KG1 (cell line): ENCODE results near the gene PIGC.

Experiments used
- DNase-seq: peaks from one replicate; lab custom pipeline; 2025; lab: John Stamatoyannopoulos, UW

PIGC gene

GRCh38 chr1:172443666-172444453 is at the start of gene PIGC:
PIGC (minus strand) TSS chr1:172444069; CDS start chr1:172442622, 1,447 bp downstream.
- peak; percentile 73 for DNase-seq

GRCh38 chr1:172492421-172492820 is 48.6 kb upstream of the PIGC start:
- DNase-seq = no peak

GRCh38 chr1:172489847-172490246 is 46.0 kb upstream of the PIGC start:
- no peak for DNase-seq

GRCh38 chr1:172488393-172488792 is 44.5 kb upstream of the PIGC start:
- no peak for DNase-seq

- DNase-seq = no peak
Measured at GRCh38 chr1:172487550-172487949, 43.7 kb upstream of the PIGC start.

- no peak for DNase-seq
Measured at GRCh38 chr1:172486805-172487454, 43.1 kb upstream of the PIGC start.

GRCh38 chr1:172485626-172486025 is 41.8 kb upstream of the PIGC start:
- no peak for DNase-seq

- no peak for DNase-seq
Measured at GRCh38 chr1:172484252-172484651, 40.4 kb upstream of the PIGC start.

- DNase-seq = no peak
Measured at GRCh38 chr1:172483448-172483847, 39.6 kb upstream of the PIGC start.

- DNase-seq = no peak
Measured at GRCh38 chr1:172482044-172482443, 38.2 kb upstream of the PIGC start.

- no peak for DNase-seq
Measured at GRCh38 chr1:172480431-172480830, 36.6 kb upstream of the PIGC start.

- DNase-seq = no peak
Measured at GRCh38 chr1:172478485-172478884, 34.6 kb upstream of the PIGC start.

- no peak for DNase-seq
Measured at GRCh38 chr1:172477741-172478140, 33.9 kb upstream of the PIGC start.

GRCh38 chr1:172477216-172477615 is 33.3 kb upstream of the PIGC start:
- DNase-seq = no peak

- no peak for DNase-seq
Measured at GRCh38 chr1:172476218-172476811, 32.4 kb upstream of the PIGC start.

GRCh38 chr1:172473842-172474241 is 30.0 kb upstream of the PIGC start:
- DNase-seq = no peak

GRCh38 chr1:172473302-172473701 is 29.4 kb upstream of the PIGC start:
- no peak for DNase-seq

GRCh38 chr1:172472495-172472894 is 28.6 kb upstream of the PIGC start:
- DNase-seq = no peak

GRCh38 chr1:172471666-172472065 is 27.8 kb upstream of the PIGC start:
- no peak for DNase-seq

GRCh38 chr1:172470149-172470548 is 26.3 kb upstream of the PIGC start:
- no peak for DNase-seq

- no peak for DNase-seq
Measured at GRCh38 chr1:172469717-172470116, 25.8 kb upstream of the PIGC start.

GRCh38 chr1:172468296-172468695 is 24.4 kb upstream of the PIGC start:
- DNase-seq = no peak

- no peak for DNase-seq
Measured at GRCh38 chr1:172467446-172467845, 23.6 kb upstream of the PIGC start.
